ENCODE measurements around the gene SLC7A1.

- TF ChIP-seq CTCF (IDR thresholded peaks at IDR 0.05; ENCODE audit: low read depth, low read length, poor library complexity, severe bottlenecking) (no peak), EZH2phosphoT487 (IDR thresholded peaks at IDR 0.05; ENCODE audit: borderline replicate concordance, low read length) (no peak)
Measured at GRCh38 chr13:29473166-29473565, 122.3 kb downstream of the SLC7A1 start.

All from DOHH2 (cell line).